Stimulated activated CD4-positive, alpha-beta T cell treated with anti-CD3 and anti-CD28 coated beads, Interleukin-15, amount 100 ng/mL, for 1 hour (primary cell): ENCODE data around the gene MYO5C.
A peak's percentile ranks its signal among the peaks of the same experiment; 100 is the strongest.

ENCODE experiments used
- DNase-seq, 2 donors: peaks; one replicate each; pipeline ENCODE4 v3.0.0-alpha.2; 2020; ENCODE audit warnings: low read depth in 1 of 2, low spot score in 1 of 2

The MYO5C gene

GRCh38 chr15:52295421-52296001, at the start of gene MYO5C:
TSS of gene MYO5C (minus strand) at chr15:52295804. CDS start at chr15:52295636, 168 bp downstream.
- DNase-seq: no peak

- DNase-seq: no peak
Measured at GRCh38 chr15:52344592-52344991, 49.0 kb upstream of the MYO5C start.

DNA sequence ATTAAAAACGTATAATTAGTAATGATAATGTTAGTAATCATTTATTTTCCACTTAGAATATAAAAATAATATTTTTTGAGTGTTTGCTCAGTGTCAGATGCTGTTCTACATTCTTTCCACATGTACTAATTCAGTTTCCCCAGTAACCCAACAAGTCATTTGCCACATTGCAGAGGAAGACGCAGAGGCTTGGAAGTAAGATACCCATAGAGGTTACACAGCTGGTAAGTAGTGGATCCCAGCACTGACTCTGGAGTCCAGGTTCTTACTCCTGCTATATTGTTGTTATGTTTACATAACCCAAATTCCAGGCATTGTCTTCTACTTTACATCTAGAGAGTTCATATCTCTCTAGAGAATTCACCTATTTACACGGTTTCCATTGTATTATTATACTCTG, 48.2 kb upstream of the MYO5C start:
- no peak for DNase-seq

DNA sequence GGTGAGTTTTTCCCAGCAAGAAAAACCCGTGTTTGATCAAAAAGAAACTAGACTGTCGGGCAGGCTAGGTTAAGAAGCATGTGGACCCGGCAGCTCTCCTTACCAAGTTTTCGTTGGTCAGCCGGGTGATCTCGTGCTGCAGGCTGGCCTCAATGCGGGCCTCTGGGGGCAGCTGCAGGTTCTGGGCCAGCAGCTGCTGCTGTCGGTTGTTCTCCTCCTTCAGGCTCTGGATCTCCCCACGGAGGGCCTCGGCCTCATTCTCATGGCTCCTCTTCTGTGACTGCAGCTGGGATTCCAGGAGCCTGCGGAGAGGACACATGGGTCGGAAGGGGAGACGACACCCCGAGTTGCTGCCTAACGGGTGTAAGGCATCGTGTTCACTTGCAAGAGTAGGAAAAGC, 44.5 kb upstream of the MYO5C start:
- DNase-seq: no peak

GRCh38 chr15:52338891-52339290, 43.3 kb upstream of the MYO5C start:
- DNase-seq: no peak

DNA sequence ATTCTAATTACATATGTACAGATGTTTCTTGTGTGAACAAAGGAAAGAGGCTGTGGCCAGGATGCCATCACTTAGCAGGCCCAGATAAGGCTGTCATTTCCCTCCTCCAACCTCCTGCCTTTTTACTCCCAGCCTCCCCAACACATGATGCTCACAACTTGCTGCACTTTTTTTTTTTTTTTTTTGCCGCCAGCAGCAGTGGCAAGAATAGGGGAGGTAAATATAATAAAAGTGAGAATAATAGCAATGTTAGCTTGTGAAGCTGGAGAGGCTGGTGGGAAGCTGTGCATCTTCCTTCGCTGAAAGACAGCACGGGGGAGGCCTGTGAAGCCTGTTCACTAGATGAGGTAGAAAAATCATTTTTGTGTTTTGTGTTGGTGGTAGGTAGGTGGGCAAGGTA, 42.5 kb upstream of the MYO5C start:
- no peak for DNase-seq

DNA sequence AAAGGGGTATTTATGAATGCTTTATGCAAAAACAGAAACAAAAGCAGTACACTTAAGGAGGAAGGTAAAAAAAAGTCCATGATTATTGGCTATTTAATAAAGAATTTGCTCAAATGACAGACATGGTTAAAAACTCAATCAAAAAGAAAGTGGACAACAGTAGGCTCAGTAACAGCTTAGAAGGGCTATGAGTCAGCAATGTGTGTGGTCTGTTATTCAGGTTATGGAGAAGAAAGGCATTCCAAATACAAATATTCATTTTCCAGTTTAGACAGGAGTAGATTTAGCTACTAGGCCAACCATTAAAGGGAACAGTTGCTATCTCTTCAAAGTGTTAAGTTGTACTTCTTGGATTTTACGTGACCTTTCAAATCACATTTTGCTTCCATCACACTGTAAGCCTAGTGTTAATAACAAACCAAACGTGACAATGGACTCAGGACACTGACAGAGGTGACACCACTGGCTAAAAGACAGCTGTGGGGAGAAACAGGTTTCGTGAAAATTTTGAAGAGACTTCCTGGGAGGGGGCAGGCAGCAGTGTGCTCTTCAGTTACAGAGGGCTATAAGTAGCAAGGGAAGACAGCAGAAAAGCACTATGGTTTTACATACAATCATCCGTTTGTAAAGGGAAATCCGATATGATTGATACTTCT, 41.7 kb upstream of the MYO5C start:
- no peak for DNase-seq

- no peak for DNase-seq
Measured at GRCh38 chr15:52336529-52336928, 40.9 kb upstream of the MYO5C start.

DNA sequence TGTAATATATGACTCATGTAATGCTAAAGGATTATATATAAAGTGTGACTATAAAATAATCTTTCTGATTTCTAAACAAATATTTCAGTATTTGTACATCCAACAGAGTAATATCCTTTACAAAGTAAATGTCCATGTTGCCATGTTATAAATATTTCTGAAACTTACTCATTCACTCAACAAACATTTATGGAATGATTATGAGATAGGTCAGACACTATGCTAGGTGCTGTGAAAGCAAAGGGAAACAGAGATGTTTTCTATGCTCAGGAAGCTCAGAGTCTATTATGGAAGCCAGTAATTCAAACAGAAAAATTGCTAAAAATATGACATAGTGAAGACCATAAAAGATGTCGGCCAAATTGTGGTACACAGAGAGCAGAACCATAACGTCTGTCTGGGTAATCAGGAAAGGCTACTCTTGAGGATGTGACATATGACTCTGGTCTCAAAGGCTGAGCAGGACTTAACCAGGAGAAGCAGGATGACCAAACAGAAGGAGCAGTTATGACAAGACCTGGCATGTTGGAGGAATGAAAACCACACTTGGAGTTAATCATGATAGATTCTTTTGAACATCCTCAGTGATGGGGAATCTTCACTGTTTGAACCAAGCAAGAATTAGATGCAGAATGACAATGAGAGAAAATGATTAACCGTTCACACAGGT, 39.0 kb upstream of the MYO5C start:
- no peak for DNase-seq

- DNase-seq: peak in 1 of 2 donors; percentile 24
Measured at GRCh38 chr15:52331490-52332240, 36.1 kb upstream of the MYO5C start.

DNA sequence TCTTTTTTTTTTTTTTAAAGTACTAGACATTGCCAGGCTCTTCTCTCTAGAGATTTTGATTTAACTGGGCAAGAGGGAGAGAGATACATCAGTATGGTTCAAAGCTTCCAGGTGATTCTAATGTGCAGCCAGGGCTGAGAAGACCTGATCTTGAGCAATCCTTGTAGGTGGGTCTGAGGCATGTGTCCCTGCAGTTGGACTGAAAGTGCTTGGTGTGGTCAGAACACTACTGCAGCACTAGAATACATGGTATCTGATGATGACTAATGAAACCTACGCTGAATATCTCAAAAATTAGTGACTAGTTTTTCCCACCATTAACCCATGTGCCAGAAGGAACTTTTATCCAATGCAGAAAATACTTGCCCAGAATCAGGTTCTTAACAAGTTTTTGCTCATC, 34.4 kb upstream of the MYO5C start:
- no peak for DNase-seq

DNA sequence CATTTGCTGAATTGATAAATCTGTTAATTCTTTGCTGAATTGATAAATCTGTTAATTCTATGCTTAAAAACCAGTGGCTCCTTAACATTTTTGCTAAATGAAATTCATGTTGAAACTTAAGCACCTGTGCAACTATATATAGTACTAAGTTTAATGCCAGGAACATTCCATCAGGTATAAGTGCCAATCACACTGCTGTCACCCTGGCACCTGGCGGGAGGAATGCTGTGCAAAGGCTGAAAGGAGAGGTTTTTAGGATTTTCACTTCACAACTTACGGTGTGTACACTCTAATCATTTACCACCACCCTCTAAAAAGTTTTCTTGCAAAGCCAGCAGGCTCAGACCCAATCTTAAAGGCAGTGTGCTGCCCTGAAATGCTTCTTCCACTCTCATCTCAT, 33.5 kb upstream of the MYO5C start:
- no peak for DNase-seq

DNA sequence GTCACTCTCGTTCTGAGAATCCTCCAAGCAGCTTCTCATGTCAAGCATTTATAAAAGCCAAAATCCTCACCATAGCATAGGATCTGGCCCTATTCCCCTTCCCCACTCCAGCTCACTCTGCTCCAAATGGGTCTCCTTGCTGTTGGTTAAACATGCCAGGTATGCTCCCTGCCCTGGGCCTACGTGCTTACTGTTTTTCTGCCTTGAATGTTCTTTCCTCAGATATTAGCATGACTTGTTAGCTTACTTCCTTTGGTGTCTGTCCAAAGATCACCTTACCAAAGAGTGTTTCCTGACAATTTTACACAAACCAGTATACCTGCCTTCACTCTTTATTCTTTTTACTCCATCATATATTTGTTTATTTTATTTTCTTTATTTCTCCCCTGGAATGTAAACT, 33.1 kb upstream of the MYO5C start:
- no peak for DNase-seq

DNA sequence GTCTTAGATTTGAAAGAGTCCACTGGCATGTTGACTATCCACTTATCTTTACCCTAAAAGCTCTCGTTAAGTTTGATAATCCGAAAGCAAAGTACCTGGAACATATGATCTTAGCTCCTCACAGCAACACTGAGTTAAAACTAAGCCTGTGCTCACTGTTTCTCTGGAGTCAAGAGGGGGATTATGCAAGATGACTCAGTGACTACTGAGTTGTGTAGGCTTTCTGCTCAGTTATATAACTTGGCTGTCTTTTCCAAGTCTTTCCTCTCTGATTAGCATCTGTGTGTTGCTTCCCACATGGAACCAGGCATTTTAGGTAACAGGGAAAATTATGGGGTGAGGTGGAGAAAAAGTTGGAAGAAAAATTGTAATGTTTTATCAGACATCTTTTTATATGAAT, 31.2 kb upstream of the MYO5C start:
- no peak for DNase-seq

DNA sequence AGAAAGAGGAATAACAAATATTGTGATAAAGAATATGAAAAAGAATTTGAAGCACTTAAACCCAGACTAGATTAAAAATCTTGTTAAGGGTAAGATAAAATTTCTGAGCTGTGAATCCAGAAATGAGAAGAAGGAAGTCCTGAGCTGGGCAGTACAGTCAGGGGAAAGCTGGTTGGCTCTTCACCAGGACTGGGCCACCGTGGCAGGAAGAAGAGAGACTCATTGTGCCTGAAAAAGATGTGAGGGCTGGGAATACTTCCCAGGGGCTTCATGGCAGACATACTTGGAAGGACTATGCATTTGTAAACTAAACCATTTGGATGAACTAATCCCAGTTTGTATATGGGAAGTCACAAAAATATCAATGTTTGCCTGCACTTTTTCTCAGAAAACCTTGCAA, 28.5 kb upstream of the MYO5C start:
- DNase-seq: no peak

DNA sequence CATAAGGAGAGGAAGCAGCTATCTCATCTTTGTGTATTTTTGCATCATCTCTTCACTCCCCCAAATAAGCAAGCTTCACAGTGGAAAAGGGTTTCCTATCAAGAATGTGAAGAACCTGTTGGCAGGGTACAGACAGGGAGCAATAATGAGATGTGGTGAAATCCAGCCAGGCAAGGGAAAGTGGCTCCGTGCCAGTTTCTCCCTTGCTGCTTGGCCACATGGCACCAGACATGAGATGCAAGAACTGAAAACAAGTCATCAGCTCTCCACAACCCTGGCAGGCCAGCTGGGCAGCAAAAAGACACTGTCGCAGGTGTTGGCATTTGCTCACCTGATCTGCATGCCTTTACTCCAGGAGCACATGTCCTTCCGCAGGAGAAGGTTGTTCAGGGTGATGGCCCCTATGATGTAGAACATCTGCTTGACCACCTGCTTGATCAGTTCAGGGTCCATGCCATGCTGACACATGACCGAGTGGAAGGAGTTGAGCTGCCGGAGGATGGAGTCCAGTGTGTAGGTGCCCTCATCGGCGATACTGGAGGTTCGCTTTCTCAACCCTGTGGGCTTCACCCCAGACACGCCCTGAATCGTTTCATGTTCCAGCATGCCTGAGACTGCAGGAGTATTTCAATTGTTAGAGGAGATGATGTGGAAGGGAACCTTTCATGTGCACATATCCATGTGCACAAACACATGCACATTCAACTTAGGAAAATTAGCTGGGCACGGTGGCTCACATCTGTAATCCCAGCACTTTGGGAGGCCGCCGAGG, 23.3 kb upstream of the MYO5C start:
- DNase-seq: no peak

DNA sequence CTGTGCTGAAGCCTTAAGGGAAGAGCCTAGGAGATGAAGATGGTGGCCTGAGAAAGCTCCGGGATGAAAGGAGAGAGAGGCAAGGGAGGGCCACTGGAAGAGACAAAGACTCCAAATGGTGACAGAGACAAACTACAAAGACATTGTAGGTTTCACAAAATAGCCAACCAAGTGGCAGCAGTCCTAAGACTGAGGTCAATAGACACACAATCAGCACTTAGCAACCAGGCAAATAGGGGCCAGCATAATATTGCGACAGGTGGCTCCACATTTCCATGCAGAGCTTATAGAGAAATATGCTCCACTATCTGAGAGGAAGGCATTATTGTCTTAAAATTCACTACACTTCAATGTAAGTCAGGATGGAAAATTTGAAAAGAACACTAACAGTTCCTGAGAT, 22.1 kb upstream of the MYO5C start:
- no peak for DNase-seq

DNA sequence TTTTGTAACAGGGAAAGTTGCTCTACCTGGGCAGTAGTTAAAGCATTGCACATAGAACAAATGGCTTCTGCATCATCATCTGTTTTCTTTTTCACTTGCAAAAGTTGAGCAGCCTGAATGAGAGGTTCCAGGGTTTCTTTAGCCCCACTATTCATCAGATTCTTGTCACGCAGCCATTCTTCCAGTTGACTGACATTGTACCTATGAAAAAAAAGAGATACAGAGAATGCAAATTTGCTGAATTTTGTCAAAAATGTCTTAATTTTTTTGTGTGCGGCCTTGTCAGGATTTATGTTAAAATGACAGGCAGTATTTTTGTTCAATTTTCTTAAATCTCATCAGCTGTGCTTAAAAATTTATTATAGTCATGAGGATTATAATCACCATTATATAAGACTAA, 21.4 kb upstream of the MYO5C start:
- no peak for DNase-seq

- DNase-seq: no peak
Measured at GRCh38 chr15:52309154-52309548, 13.5 kb upstream of the MYO5C start.

- no peak for DNase-seq
Measured at GRCh38 chr15:52308446-52309153, 13.0 kb upstream of the MYO5C start.

- DNase-seq: no peak
Measured at GRCh38 chr15:52307847-52308246, 12.2 kb upstream of the MYO5C start.
